OCI-M1 (cell line): ENCODE data around the gene RNGTT.

Experiments used
- DNase-seq: peaks from one replicate; lab custom pipeline; 2025; lab: John Stamatoyannopoulos, UW

RNGTT gene

GRCh38 chr6:88586371-88587149, 376.9 kb downstream of the RNGTT start:
- no peak for DNase-seq

- DNase-seq = no peak
These were observed 378.1 kb downstream of the RNGTT start for GRCh38 chr6:88585276-88585692.

DNA sequence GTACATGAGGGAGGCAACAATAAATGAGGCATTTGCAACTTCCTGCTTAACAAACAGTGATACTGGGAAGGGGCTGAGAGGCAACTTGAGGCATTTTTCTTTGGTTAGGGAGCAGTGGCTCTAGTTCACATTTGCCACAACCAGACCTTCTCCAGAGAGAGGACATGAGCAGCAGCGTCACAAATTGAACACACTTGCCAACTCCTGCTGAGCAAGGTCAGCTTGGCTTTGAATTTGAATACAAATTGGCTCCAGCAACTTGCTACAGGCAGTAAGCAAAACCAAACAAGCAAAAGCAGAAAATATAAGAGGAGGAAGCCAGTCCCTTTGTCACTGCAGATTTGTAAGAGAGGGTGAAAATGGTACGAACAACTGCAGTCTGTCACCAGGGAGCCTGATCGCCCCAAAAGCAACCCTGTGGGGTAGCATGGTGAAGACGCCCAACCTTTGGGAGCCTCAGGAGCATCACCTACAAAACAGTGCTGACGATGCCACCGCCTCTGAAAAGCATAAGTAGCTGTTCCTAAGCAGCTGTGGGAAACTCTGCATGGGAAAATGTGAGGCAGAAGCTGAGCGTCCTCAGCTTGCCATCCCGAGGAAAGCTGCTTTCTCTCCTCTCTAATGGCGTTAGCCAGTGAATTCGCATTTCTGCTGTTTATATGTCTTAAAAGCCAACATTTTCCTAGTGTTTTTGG, 378.7 kb downstream of the RNGTT start:
- DNase-seq = no peak

GRCh38 chr6:88577461-88577860, 386.0 kb downstream of the RNGTT start:
- no peak for DNase-seq

DNA sequence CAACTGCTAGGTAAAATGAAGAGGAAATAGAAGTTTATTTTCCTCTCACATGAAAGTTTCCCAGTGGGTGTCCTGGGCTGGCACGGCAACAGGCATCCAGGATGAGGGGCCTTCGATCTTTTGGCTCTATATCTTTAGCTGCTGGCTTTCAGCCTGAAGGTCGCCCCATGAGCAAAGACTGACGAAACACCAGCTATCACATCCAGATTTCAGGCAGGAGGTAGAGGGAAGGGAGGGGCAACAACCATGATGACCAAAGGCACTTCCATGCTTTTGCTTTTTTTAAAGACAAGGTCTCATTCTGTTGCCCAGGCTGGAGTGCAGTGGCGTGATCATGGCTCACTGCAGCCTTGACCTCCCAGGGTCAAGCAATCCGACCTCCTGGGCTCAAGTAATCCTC, 387.9 kb downstream of the RNGTT start:
- DNase-seq = no peak

DNA sequence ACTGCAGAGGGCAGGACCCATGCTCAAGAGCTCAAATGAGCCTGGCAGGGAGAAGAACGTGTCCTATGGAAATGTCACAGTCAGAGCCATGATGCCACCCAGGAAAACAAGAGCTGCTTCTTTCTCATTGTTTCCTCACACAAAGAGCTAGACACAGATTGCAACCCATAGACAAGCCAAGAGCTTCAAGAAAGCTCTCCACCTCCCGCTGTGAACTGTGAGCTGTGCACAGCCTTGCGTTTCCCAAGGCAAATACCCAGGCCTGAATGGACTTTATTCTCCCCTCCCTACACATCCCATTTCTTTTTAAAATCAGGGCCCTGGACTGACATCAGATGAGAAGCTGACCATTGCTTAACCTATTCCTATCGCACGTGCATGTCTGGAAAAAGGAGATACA, 388.8 kb downstream of the RNGTT start:
- no peak for DNase-seq

DNA sequence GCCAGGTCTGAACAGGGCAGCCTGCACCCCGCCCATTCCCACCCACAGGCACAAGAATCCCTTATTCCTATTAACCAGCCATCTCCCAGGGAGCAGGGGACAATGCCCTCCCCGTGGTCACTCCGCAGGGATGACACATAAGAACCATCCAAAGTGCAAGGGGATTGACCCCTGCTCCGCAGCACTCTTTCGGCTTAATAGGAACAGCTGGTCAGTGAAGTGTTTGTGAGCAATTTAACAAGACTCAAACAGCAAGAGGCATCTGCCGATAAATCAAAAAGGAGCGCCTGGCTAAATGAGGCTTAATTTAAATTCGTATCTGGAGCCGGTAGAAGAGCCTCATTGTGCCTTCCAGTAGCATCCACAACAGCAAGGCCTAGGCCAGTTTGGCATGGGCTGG, 389.4 kb downstream of the RNGTT start:
- no peak for DNase-seq

- no peak for DNase-seq
These were observed 389.9 kb downstream of the RNGTT start for GRCh38 chr6:88573561-88573960.

DNA sequence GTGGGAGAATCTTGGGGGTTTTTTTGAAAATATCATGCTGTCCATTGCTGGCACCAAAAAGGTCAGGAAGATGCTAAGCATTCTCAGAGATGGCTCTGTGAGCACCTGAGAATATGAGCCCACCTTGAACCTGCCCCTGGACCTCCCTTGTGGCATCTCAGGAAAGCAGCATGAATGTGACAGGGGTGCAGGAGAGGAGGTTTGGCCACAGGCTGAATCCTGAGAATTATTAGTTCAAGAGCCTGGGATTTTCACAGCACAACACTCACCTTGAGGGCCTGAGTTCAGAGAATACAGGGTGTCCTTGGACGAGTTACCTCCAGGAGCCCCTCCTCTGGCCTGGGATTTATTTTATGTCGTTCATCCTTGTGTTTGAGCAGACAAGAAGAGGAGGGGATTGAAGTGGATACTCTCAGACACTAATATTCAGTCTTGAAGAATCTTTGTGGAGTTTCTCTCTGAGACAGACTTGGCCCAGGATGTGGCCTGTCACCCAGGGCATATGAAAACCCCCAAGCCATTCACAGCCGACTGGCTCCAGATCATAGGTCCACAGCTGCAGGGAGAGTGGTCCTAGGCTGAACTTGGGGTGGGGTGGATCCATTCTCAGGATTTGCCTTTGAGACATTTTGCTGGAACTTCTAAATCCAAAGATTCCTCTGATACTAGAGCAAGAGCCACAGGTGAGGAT, 390.8 kb downstream of the RNGTT start:
- no peak for DNase-seq

DNA sequence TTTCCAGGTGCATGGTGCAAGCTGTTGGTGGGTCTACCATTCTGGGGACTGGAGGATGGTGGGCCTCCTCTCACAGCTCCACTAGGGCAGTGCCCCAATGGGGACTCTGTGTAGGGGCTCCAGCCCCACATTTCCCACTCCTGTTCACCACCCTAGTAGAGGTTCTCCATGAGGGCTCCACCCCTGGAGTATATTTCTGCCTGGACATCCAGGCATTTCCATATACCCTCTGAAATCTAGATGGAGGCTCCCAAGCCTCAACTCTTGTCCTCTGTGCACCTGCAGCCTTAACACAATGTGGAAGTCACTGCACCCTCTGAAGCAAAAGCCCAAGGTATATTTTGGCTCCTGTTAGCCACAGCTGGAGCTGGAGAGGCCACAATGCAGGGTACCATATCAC, 393.5 kb downstream of the RNGTT start:
- DNase-seq = no peak

GRCh38 chr6:88567696-88568095, 395.7 kb downstream of the RNGTT start:
- DNase-seq = no peak

DNA sequence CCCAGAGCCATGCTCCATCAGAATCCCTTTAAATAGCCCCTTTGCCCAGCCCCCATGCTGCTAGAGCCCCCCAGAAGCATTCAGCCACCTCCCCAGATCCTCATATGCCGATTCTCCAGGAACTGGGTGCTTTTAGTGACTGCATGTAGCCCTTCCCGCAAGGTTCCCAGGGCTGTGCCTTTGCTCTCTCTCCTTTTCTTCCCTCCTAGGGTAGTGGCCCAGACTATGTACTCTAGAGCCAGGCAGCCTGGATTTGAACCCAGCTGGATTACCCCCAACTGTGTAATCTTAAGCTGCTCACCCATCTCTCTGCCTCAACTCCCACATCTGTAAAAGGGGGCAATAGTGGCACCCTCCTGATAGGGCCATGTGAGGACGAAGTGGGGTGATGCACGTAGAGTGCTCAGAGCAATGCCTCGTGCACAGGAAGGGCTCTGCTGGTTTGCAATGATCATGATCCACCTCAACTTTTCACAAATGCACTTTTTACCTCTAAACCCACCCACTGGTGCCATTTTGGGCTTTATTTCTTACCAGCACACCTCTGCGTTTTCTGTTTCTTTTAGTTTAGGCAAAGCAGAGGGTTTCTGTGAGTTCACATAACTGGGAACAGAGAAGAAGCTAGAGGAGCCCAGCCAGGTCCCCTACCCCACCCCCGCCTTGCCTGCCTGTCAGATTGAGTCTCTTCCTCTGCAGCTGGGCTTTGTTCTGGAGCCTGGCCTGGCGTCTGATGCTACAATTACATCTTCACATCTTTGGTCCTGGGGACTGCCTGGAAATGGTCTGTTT, 396.5 kb downstream of the RNGTT start:
- no peak for DNase-seq

DNA sequence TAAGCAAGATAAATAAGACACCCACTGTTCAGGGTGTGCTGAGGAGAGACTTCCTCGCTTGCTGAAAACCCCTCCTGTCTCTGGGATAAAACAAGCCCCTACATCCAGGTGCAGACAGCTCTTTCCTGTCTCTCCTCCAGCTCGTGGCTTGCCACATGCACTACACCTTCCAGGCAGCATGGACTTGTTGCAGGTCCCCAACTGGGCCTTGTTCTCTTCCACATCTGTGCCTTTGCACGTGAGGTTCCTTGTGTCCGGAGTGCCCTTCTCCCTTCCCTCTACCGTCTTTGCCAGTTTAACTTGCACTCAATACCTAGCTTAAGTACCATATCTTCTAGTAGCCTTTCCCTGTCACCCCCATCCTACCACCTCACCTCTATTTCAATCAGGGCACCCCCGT, 397.6 kb downstream of the RNGTT start:
- DNase-seq = no peak

DNA sequence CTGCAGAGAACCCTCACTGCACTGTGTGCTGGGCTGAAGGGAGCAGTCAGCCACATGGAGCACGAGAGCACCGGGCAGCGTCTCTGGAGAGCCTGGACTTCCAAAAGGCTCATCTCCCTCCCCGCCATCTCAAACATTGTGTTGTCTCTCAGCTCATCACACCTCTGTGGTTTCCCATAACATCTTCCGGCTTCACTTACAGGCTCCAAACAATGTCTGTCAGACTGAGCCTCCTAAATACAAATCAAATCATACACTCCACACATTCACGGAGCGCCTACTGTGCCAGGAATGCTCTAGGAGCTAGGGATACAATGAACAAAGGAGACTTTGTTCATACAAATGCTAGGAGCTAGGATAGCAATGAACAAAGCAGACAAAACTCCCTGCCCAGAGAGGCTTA, 398.0 kb downstream of the RNGTT start:
- no peak for DNase-seq

DNA sequence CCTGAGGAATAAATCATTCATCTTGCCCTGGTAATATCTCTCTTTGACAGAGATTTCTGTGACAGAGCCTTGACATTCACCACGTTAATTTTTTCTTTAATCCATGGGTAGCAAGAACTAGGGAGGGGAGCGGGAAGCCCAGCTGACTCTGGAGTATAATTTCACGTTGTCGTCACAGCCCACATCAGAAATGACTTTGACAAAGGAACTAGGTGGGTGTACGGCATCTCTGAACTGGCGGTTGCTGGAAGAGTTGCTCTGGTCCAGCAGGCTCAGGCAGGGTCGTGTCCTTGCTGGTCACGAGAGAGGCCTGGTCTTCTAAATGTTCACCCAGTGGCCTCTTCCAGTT, 400.2 kb downstream of the RNGTT start:
- DNase-seq = no peak

- DNase-seq = no peak
These were observed 400.8 kb downstream of the RNGTT start for GRCh38 chr6:88562353-88563276.

GRCh38 chr6:88561954-88562315, 401.5 kb downstream of the RNGTT start:
- DNase-seq = no peak

GRCh38 chr6:88561034-88561953, 402.1 kb downstream of the RNGTT start:
- DNase-seq = no peak
